Measurements from ENCODE around the gene SLC6A17. TPM values are rescaled to one million over a fixed set of nuclear protein-coding genes. Genes with fewer than 3 reads are reported as not detected.

SLC6A17 gene
- total RNA-seq, 1 experiment from 2014 or later, result 0.17 TPM

DNA sequence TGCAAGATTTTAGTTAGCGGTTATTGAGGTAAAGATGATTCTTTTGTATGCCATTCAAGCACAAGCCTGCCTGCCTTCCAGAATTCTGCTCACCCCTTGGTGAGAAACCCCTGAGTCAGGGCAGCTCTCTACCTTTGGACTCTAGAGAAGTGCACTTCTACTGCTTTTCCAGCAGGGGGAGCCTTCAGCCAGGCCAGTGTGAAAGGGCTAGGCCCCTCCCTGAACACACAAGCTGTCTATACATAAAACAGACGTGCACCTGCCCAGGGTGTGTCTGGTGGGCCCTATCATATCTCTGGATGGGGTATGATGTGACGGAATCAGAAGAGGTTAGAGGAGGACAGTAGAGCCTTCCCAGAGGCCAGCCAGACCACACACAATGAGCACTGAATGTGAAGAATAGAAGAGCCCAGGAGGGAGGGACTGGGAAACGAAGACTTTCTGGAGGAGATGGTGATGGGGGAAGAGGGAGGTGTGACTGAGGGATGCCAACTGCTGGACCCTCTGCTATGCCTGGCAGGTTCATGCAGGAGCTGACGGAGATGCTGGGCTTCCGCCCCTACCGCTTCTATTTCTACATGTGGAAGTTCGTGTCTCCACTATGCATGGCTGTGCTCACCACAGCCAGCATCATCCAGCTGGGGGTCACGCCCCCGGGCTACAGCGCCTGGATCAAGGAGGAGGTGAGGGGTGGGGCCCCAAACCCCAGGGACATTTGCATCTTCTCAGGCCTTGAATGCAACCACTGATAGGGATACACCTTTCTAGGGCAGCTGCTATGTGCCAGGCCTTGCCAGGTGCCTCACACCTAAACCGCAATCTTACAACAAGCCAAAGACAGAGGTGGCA is 46.8 kb downstream of the SLC6A17 start:
- no peak overlapping the region for H3K4me3 Mint-ChIP-seq
- Histone ChIP-seq H2AK5ac (ENCODE audit: insufficient read length, low read length) (no peak overlapping the region), H4K5ac (ENCODE audit: insufficient read length, low read depth, low read length) (no peak overlapping the region), H2BK20ac (ENCODE audit: low read depth, low read length, poor library complexity, severe bottlenecking) (no peak overlapping the region), H3T11ph (ENCODE audit: low read length) (no peak overlapping the region), H3K23ac (ENCODE audit: insufficient read length, low read depth, low read length) (no peak overlapping the region), H3K9me3 (ENCODE audit: control insufficient read depth, low read depth, low read length) (no peaks in the 10 kb centered on the region), H3K9ac (ENCODE audit: extremely low read depth, insufficient read length, low read length) (no peak overlapping the region), H4K8ac (replicated peaks; ENCODE audit: insufficient read length, low read depth, low read length) (no peak overlapping the region), H3K79me2 (ENCODE audit: insufficient read depth, low read length) (no peaks in the 10 kb centered on the region), H4K91ac (ENCODE audit: insufficient read length, low read depth, low read length) (no peak overlapping the region), H2BK15ac (ENCODE audit: low read depth, low read length) (no peak overlapping the region), H3K4me1 (ENCODE audit: insufficient read depth, low read length) (no peaks in the 10 kb centered on the region), H3K27me3 (ENCODE audit: insufficient read depth, low read length) (no peaks in the 10 kb centered on the region), H3K4ac (ENCODE audit: low read depth, low read length) (no peak overlapping the region), H3K27ac (ENCODE audit: insufficient read length, low read depth, low read length) (no peak overlapping the region), H3K14ac (ENCODE audit: insufficient read depth, low read length) (no peak overlapping the region), H2BK5ac (ENCODE audit: insufficient read length, low read length) (no peak overlapping the region), H2BK120ac (ENCODE audit: low read depth, low read length, poor library complexity, severe bottlenecking) (no peak overlapping the region), H3K18ac (ENCODE audit: insufficient read length, low read depth, low read length) (no peak overlapping the region), H3K79me1 (ENCODE audit: insufficient read depth, low read depth, low read length, poor library complexity, severe bottlenecking) (no peaks in the 10 kb centered on the region), H3K4me2 (ENCODE audit: insufficient read depth, insufficient read length, low read length) (no peak overlapping the region), H3K56ac (ENCODE audit: insufficient read length, low read depth, low read length) (no peak overlapping the region), H2BK12ac (ENCODE audit: insufficient read length, low read depth, low read length) (no peak overlapping the region), H4K20me1 (ENCODE audit: control insufficient read depth, insufficient read depth, insufficient read length) (no peaks in the 10 kb centered on the region), H3K23me2 (ENCODE audit: insufficient read length, low read depth, low read length, poor library complexity, severe bottlenecking) (no peaks in the 10 kb centered on the region), H2AFZ (ENCODE audit: low read length) (no peak overlapping the region)
- no peaks in the 10 kb centered on the region for H3K36me3 Mint-ChIP-seq (ENCODE audit: insufficient read depth in 1 of 3, low read depth in 3 of 3)
- TF ChIP-seq, protein P1, sequence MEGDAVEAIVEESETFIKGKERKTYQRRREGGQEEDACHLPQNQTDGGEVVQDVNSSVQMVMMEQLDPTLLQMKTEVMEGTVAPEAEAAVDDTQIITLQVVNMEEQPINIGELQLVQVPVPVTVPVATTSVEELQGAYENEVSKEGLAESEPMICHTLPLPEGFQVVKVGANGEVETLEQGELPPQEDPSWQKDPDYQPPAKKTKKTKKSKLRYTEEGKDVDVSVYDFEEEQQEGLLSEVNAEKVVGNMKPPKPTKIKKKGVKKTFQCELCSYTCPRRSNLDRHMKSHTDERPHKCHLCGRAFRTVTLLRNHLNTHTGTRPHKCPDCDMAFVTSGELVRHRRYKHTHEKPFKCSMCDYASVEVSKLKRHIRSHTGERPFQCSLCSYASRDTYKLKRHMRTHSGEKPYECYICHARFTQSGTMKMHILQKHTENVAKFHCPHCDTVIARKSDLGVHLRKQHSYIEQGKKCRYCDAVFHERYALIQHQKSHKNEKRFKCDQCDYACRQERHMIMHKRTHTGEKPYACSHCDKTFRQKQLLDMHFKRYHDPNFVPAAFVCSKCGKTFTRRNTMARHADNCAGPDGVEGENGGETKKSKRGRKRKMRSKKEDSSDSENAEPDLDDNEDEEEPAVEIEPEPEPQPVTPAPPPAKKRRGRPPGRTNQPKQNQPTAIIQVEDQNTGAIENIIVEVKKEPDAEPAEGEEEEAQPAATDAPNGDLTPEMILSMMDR (conservative IDR thresholded peaks at IDR 0.05), result peak; percentile 92
- H3K9me3 Mint-ChIP-seq, result no peaks in the 10 kb centered on the region
- H3K27me3 Mint-ChIP-seq (ENCODE audit: low read depth), result peaks cover 1% of the 10 kb centered on the region; the same call in 1 of the 2 replicates
- no peak overlapping the region for H3K27ac Mint-ChIP-seq
- peak; percentile 50 for DNase-seq
- WGBS (ENCODE audit: extremely low coverage, insufficient read length, low lambda C conversion rate), result no CpG with 5 or more reads among the region's 12 CpGs
- peaks cover 8 to 11% of the 10 kb centered on the region in 2 experiments for H3K4me1 Mint-ChIP-seq

Measured in H9 (cell line).